SIG-M5 treated with dmso at 0.1 percent for 504 hours (cell line): ENCODE results near the gene LRRK2.
A peak's percentile ranks its signal among the peaks of the same experiment; 100 is the strongest.

Experiments
- DNase-seq: peaks from one replicate; lab custom pipeline; 2025; ENCODE audit not compliant: unreplicated experiment; lab: John Stamatoyannopoulos, UW

LRRK2 gene

GRCh38 chr12:40224439-40225291 is at the start of gene LRRK2:
Gene LRRK2 (plus strand): TSS chr12:40224997. CDS start chr12:40225132, 135 bp downstream.
- peak; percentile 88 for DNase-seq

- DNase-seq: peak; percentile 10
These were observed 49.8 kb upstream of the LRRK2 start for GRCh38 chr12:40175045-40175444.

- no peak for DNase-seq
These were observed 49.3 kb upstream of the LRRK2 start for GRCh38 chr12:40175489-40175888.

- DNase-seq: no peak
These were observed 46.1 kb upstream of the LRRK2 start for GRCh38 chr12:40178701-40179100.

- no peak for DNase-seq
These were observed 43.3 kb upstream of the LRRK2 start for GRCh38 chr12:40181490-40181889.

GRCh38 chr12:40183715-40184114 is 41.1 kb upstream of the LRRK2 start:
- no peak for DNase-seq

GRCh38 chr12:40184493-40185302 is 40.1 kb upstream of the LRRK2 start:
- no peak for DNase-seq

- DNase-seq: no peak
These were observed 39.5 kb upstream of the LRRK2 start for GRCh38 chr12:40185303-40185693.

- no peak for DNase-seq
These were observed 36.1 kb upstream of the LRRK2 start for GRCh38 chr12:40188558-40189320.

GRCh38 chr12:40192704-40193255 is 32.0 kb upstream of the LRRK2 start:
- DNase-seq: peak; percentile 50

GRCh38 chr12:40194846-40195245 is 30.0 kb upstream of the LRRK2 start:
- DNase-seq: peak; percentile 81

- DNase-seq: no peak
These were observed 27.2 kb upstream of the LRRK2 start for GRCh38 chr12:40197590-40197989.

- no peak for DNase-seq
These were observed 26.2 kb upstream of the LRRK2 start for GRCh38 chr12:40198601-40199000.

GRCh38 chr12:40202095-40203059 is 22.4 kb upstream of the LRRK2 start:
- peak; percentile 72 for DNase-seq

GRCh38 chr12:40203060-40203430 is 21.8 kb upstream of the LRRK2 start:
- DNase-seq: no peak

GRCh38 chr12:40204337-40204736 is 20.5 kb upstream of the LRRK2 start:
- no peak for DNase-seq

GRCh38 chr12:40207551-40207950 is 17.2 kb upstream of the LRRK2 start:
- no peak for DNase-seq

GRCh38 chr12:40208707-40209446 is 15.9 kb upstream of the LRRK2 start:
- peak; percentile 93 for DNase-seq

- DNase-seq: no peak
These were observed 14.9 kb upstream of the LRRK2 start for GRCh38 chr12:40209886-40210285.
